ENCODE data around the gene SLC44A3.
A peak's percentile ranks its signal among the peaks of the same experiment; 100 is the strongest.
"Not testable (repeated sequence)": the region's sequence is repeated elsewhere in the genome, so short reads cannot be mapped to it uniquely, and the experiment has no call there.

SLC44A3 gene

DNA sequence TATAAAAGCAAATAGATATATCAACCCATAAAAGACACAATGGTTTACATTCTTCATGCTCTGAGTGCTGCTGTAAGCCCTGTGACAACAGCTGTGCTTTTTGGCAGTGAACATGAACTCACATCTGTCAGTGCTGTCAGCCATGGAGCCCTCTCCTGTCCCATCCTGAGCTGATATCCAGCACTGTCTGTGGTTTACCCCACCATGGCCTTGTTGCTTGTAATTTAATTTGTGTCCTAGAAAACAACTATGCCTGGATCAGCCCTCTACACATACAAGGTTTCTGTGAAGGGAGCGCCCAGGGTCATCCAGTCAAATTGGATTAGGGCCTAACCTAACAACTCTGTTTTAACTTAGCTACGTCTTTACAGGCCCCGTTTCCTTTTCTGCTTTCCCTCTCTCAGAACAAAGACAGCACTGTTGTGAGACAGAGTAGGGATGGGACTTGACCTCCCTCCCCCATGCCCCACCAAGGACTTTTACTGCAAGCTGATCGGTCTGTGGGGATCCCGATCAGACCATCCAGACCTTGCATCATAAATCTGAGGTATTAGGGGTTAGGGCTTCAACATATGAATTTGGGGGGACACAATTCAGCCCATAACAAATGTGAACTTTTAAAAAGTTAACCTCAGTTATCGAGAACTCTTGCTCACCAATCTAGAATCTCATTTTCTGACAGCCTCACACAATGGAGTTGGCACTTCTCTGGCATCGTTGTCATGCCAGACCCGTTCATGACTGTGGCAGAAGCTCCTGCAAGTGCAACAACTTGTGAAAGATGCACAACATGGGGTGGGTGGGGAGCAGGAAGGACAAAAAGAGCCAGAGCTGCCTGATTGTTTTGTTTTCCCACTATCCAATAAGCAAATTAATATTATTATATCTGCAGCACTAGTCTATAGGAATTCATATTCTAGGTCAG is 16.4 kb upstream of the SLC44A3 start:
- DNase-seq: no peak

DNA sequence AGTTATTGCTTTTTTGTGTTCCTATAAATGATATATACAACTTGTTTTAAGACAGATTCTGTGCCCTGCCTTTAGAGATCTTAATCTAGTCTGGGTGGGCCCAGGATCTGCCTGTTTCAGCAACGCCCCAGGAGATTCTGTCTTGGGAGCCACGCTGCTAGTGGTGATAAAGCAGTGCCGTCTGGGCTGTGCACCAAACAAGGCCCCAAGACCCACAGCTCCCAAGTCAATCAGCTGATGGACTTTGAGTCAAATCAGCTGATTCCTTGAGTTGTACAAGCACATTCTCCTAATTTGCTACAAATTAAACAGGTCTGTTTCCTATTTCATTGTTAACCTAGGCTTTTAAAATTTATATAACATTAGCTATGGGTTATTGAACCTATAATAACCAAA is 15.7 kb upstream of the SLC44A3 start:
- DNase-seq: no peak

- DNase-seq: peak in 1 of 2 experiments; percentile 31
Observed at GRCh38 chr1:94805912-94806311, 14.2 kb upstream of the SLC44A3 start.

- no peak for DNase-seq
Observed at GRCh38 chr1:94806441-94806871, 13.7 kb upstream of the SLC44A3 start.

GRCh38 chr1:94807742-94808491 is 12.2 kb upstream of the SLC44A3 start:
- no peak for DNase-seq

DNA sequence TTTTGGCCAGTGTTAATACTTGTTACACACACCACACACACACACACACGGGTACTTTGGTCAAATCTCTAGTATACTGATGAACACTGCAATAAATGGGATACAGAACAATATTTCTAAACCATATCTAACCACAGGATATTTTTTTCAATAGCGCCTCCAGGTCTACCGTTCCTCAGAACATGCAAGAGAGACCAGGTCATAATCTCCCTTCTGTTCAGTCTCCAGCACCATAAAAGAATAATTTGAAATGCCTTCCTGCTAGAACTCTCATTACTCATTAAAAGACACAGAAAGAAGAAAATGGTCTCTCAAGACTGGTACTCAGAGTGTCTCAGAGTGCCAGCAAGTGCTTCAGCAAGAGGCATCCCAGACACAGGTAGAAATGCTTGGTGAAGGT is 11.5 kb upstream of the SLC44A3 start:
- no peak for DNase-seq

GRCh38 chr1:94812985-94813384 is 7.2 kb upstream of the SLC44A3 start:
- no peak for DNase-seq

GRCh38 chr1:94816030-94816429 is 4.1 kb upstream of the SLC44A3 start:
- no peak for DNase-seq

DNA sequence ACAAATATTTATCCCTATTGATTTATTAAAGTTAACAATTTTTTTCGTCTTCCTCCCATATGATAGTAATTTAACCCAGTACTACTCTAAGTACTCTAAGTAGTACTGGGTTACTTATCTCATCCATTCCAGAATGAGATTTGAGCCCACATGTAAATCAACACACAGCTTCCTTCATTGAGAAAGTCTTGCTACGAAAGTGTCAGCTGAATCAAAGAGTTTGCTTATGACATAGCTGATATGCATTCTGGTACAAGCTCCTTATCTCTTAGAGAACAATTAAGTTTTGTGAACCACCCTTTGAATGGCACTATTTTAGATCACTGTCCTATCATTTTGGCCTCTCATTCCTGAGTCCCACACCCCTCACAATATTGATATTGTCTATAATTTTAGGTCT is 2.4 kb upstream of the SLC44A3 start:
- DNase-seq: no peak

DNA sequence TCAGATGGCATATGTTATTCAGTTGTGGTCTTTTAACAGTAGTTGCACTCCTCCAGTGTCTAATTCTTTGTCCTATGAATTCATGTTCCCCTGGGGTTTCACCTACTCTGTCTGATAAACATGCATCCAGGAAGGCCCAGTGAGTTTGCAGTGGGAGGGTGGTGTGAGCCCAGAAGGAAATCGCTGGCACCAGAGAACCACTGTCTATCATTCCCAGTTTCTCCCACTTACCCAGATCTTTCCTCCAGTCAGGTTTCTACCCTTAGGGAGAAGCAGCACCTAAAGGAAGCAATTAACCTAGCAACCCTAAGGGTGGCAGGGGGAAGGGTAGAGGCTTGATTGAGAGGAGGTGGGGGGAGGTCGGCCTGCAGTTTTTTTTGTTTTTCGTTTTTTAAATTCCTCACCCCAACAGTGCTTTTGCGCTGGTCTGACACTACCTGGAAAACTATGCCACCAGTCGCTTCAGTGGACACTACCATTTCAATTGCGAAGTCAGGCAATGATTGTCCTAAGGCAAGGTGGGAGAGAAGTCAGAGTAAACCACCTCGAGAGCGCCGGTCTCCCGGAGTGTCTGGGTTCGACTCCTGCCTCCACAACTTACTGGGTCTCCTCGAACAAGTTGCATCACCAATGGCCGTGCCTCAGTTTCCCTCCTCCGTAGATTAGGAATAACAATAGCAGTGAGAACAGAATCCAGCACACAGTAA is 766 bp upstream of the SLC44A3 start:
- DNase-seq: no peak

DNA sequence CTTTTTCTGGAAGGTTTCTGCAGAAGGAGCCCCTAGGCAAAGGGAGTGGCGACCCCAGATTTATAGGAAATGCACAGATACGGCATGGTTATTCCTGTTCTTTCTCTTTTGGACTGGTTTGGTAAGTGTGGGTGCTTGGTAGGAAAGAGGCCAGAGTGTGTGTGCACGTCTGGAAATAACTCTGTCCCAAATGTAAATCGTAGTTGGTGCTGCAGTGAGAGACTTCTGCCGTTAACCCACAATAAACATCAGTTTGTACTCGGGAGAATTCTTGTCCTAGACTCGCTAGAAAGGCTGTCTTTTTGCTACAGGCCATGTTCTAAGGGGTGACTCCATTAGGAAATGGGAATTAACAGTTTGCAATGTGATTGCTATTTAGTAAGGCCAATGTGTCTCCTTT is 779 bp downstream of the SLC44A3 start:
- DNase-seq: no peak

GRCh38 chr1:94821636-94822305 is 1.6 kb downstream of the SLC44A3 start:
- no peak for DNase-seq

DNA sequence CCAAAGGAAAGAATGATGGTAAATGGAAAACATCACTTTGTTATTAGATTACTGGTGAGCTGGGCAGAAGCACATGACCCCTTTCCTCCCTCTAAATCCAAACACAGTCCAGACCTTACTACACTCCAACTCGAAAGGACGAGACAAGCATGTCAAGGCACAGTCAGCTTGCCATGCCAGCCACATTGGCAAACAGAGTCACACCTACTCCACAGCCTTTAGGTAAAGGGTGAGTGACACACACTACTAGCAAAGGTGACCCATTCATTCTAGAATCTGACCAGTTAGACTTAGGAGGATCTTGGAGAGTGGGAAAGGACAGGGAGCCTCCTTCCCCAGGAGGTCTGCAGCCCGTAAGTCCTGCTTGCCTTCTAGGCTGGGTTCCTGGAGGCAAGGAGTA is 3.0 kb downstream of the SLC44A3 start:
- no peak for DNase-seq

DNA sequence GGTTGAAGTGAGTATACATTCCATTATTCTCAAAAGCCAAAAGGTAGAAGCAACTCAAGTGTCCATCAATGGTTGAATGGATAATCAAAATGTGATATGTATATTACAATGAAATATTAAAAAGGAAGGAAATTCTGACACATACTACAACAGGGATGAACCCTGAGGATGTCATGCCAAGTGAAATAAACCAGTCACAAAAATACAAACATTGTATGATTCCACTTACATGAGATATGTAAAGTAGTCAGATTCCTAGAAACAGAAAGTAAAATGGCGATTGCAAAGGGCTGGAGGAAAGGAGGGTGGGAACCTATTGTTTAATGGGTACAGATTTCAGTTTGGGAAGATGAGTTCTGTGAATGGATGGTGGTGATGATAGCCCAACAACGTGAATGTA is 5.8 kb downstream of the SLC44A3 start:
- DNase-seq: no peak

GRCh38 chr1:94827434-94827833 is 7.3 kb downstream of the SLC44A3 start:
- no peak for DNase-seq

GRCh38 chr1:94828251-94828650 is 8.1 kb downstream of the SLC44A3 start:
- no peak for DNase-seq

GRCh38 chr1:94831641-94832040 is 11.5 kb downstream of the SLC44A3 start:
- DNase-seq: no peak

- DNase-seq: no peak
Observed at GRCh38 chr1:94832446-94832845, 12.3 kb downstream of the SLC44A3 start.

GRCh38 chr1:94832931-94833585 is 12.9 kb downstream of the SLC44A3 start:
- no peak for DNase-seq

GRCh38 chr1:94836891-94837290 is 16.7 kb downstream of the SLC44A3 start:
- DNase-seq: no peak

GRCh38 chr1:94840381-94840780 is 20.2 kb downstream of the SLC44A3 start:
- not testable (repeated sequence) for DNase-seq

DNA sequence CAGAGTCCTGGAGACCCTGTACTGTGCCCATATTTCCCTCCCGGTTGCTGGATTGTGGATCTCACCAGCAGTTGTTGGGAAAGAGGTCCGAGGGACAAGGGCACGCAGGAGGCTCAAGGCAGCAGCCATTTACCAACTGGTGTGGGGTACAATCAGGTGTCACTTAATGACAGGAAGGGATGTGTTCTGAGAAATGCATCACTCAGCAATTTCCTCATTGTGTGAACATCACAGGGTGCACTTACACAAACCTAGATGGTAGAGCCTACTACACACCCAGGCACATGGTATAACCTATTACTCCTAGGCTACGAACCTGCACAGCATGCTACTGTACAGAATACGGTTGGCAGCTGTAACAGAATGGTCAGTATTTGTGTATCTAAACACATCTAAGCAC is 20.7 kb downstream of the SLC44A3 start:
- DNase-seq: no peak
